ENCODE measurements around the gene BMP6. TPM values are rescaled to one million over a fixed set of nuclear protein-coding genes. Genes with fewer than 3 reads are reported as not detected.

The BMP6 gene
- total RNA-seq, 1 donor from 2014 or later, result 3.2 TPM

- DNase-seq (ENCODE audit: extremely low spot score in 2 of 2), result no peak
- peaks cover 4% of the 10 kb centered on the region for H3K4me1 ChIP-seq
- H3K36me3 ChIP-seq, result peaks cover 0 to 38% of the 10 kb centered on the region in 2 donors
- TF ChIP-seq POLR2A (IDR thresholded peaks at IDR 0.05), result no peak
- TF ChIP-seq POLR2AphosphoS5 (IDR thresholded peaks at IDR 0.05; ENCODE audit: insufficient read depth in 1 of 2, low read depth in 1 of 2), result no peak
- TF ChIP-seq CTCF (IDR thresholded peaks at IDR 0.05), result no peak
- no peaks in the 10 kb centered on the region for H3K27me3 ChIP-seq
- H3K27ac ChIP-seq, result no peak overlapping the region
- no peak overlapping the region for H3K4me3 ChIP-seq
- intact Hi-C loops (cut with DNase I), result no loop called here
- no peaks in the 10 kb centered on the region for H3K9me3 ChIP-seq
Measured at GRCh38 chr6:7903673-7904072, 177.8 kb downstream of the BMP6 start.

GRCh38 chr6:7904654-7905319, 178.9 kb downstream of the BMP6 start:
- H3K4me3 ChIP-seq, result no peak overlapping the region
- TF ChIP-seq POLR2AphosphoS5 (IDR thresholded peaks at IDR 0.05; ENCODE audit: insufficient read depth in 1 of 2, low read depth in 1 of 2) (no peak), POLR2A (IDR thresholded peaks at IDR 0.05) (no peak), CTCF (IDR thresholded peaks at IDR 0.05) (no peak)
- H3K27me3 ChIP-seq, result no peaks in the 10 kb centered on the region
- intact Hi-C loops (cut with DNase I), result no loop called here
- peaks cover 0 to 27% of the 10 kb centered on the region in 2 donors for H3K36me3 ChIP-seq
- H3K9me3 ChIP-seq, result no peaks in the 10 kb centered on the region
- DNase-seq (ENCODE audit: extremely low spot score in 2 of 2), result no peak
- peaks cover 15% of the 10 kb centered on the region for H3K4me1 ChIP-seq
- no peak overlapping the region for H3K27ac ChIP-seq

GRCh38 chr6:7905416-7905815, 179.5 kb downstream of the BMP6 start:
- no peaks in the 10 kb centered on the region for H3K9me3 ChIP-seq
- peaks cover 16% of the 10 kb centered on the region for H3K4me1 ChIP-seq
- no peak for DNase-seq (ENCODE audit: extremely low spot score in 2 of 2)
- no peak for TF ChIP-seq POLR2A (IDR thresholded peaks at IDR 0.05)
- no peak for TF ChIP-seq CTCF (IDR thresholded peaks at IDR 0.05)
- intact Hi-C loops (cut with DNase I), result no loop called here
- H3K27ac ChIP-seq, result no peak overlapping the region
- no peaks in the 10 kb centered on the region for H3K27me3 ChIP-seq
- peaks cover 0 to 20% of the 10 kb centered on the region in 2 donors for H3K36me3 ChIP-seq
- H3K4me3 ChIP-seq, result no peak overlapping the region

- no peaks in the 10 kb centered on the region for H3K27me3 ChIP-seq
- TF ChIP-seq POLR2AphosphoS5 (IDR thresholded peaks at IDR 0.05; ENCODE audit: insufficient read depth in 1 of 2, low read depth in 1 of 2) (no peak), POLR2A (IDR thresholded peaks at IDR 0.05) (no peak), CTCF (IDR thresholded peaks at IDR 0.05) (no peak)
Measured at GRCh38 chr6:7906741-7907140, 180.8 kb downstream of the BMP6 start.

GRCh38 chr6:7907159-7907558, 181.3 kb downstream of the BMP6 start:
- Histone ChIP-seq H3K27me3 (no peaks in the 10 kb centered on the region), H3K4me1 (peaks cover 21% of the 10 kb centered on the region), H3K4me3 (no peak overlapping the region), H3K36me3 (peaks cover 0 to 13% of the 10 kb centered on the region in 2 donors), H3K27ac (no peak overlapping the region), H3K9me3 (no peaks in the 10 kb centered on the region)
- intact Hi-C loops (cut with DNase I), result no loop called here
- DNase-seq (ENCODE audit: extremely low spot score in 2 of 2), result no peak
- no peak for TF ChIP-seq POLR2AphosphoS5 (IDR thresholded peaks at IDR 0.05; ENCODE audit: insufficient read depth in 1 of 2, low read depth in 1 of 2)
- TF ChIP-seq CTCF (IDR thresholded peaks at IDR 0.05), result no peak
- no peak for TF ChIP-seq POLR2A (IDR thresholded peaks at IDR 0.05)

More at GRCh38 chr6:7906741-7907140, 180.8 kb downstream of the BMP6 start:
- Histone ChIP-seq H3K36me3 (peaks cover 0 to 13% of the 10 kb centered on the region in 2 donors), H3K27ac (no peak overlapping the region), H3K9me3 (no peaks in the 10 kb centered on the region), H3K4me1 (peaks cover 21% of the 10 kb centered on the region), H3K4me3 (no peak overlapping the region)
- no peak for DNase-seq (ENCODE audit: extremely low spot score in 2 of 2)
- intact Hi-C loops (cut with DNase I), result no loop called here

All from vagina (tissue), 2 donors.